ENCODE data around the gene ANKRD34A.
A peak's percentile ranks its signal among the peaks of the same experiment; 100 is the strongest.

Gene ANKRD34A

GRCh38 chr1:145990249-145990855 is 26.0 kb upstream of the ANKRD34A start:
- DNase-seq: peak in 2 of 5 experiments; percentile 17 to 51

DNA sequence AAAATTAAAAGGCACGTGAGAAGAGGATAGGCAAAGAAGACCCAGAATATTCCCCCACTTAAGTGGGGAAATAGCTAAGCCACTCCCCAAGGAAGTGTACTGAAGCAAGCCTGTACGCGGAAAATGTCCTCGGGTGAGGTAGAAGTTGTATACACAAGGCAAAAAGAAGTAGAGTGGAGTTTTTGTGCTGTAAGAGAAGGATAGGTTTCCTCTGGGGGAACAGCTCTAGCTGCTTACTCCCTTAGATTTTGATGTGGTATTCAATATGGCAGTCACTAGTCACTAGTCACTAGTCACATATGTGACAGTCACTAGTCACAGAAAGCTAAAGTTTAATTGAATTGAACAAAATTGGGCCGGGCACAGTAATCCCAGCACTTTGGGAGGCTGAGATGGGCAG is 24.4 kb upstream of the ANKRD34A start:
- no peak for DNase-seq

- no peak for DNase-seq
Measured at GRCh38 chr1:145987926-145988325, 23.6 kb upstream of the ANKRD34A start.

GRCh38 chr1:145986551-145986950 is 22.2 kb upstream of the ANKRD34A start:
- DNase-seq: no peak

GRCh38 chr1:145985502-145986439 is 21.4 kb upstream of the ANKRD34A start:
- no peak for DNase-seq

DNA sequence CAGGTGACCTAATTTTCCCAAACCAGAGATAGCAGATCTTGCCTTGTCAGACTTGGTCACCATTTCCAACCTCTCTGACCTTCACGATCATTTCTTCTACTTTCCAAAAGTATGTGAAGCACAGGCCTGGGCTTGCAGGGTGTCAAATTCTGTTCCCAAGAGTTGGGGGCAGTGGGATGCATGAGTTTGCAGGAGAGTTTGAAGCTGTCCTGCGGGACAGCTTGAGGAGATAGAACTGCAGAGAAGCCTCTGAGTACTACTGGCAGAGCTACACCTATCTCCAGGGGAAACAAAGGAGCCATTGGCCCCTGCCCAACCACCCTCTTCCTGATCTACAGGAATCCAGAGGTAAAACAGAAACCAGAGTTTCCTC is 20.7 kb upstream of the ANKRD34A start:
- no peak for DNase-seq

GRCh38 chr1:145983960-145984830 is 19.8 kb upstream of the ANKRD34A start:
- DNase-seq: peak in 2 of 5 experiments; percentile 62 to 69

DNA sequence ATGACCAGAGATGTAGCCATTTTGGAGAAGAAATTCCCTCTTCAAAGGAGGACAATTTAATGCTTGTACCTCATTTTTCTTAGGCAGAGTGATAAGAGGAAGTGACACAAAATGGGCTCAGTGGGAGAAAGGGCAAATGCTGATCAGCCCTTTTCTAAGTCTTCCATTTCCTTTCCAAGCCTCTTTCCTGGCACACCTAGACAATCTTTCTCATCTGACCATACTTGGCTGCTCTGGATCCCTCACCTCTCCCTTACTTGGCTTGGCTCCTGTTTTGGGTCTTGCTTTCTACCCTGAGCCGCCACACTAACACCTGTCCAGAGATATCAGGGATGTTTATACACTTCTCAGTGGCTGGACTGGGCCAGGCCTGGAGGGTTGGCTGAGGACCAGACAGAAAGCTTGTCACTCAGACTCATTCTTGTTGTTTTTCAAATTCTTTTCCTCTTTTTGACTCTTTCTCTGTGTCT is 18.9 kb upstream of the ANKRD34A start:
- no peak for DNase-seq

- no peak for DNase-seq
Measured at GRCh38 chr1:145982010-145982723, 17.8 kb upstream of the ANKRD34A start.

DNA sequence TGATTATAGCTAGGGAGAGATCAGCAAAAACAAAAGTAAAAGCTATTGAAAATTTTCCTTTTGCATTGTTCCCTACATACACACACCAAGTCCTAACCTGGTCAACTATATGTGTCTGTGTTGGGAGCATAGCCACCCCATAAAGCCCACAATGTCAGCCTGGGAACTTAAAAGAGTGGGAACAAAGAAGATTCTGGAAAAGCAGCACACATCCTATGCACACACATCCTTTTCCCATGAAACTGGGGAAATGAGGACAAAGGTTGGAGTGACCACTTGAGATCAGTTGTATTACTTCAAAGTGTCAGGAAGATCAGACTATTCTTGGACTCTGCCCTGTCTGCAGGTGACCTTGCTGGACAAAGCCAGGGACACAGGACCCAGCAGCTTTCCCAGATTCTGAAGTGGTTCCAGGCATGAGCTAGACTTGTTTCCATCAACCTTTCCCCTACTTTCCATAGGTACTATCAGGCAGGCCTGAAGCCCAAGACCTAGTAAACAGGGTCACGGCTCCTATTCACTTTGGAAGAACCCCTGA is 16.2 kb upstream of the ANKRD34A start:
- no peak for DNase-seq

- peak in 2 of 5 experiments; percentile 60 to 72 for DNase-seq
Measured at GRCh38 chr1:145979746-145980456, 15.5 kb upstream of the ANKRD34A start.

DNA sequence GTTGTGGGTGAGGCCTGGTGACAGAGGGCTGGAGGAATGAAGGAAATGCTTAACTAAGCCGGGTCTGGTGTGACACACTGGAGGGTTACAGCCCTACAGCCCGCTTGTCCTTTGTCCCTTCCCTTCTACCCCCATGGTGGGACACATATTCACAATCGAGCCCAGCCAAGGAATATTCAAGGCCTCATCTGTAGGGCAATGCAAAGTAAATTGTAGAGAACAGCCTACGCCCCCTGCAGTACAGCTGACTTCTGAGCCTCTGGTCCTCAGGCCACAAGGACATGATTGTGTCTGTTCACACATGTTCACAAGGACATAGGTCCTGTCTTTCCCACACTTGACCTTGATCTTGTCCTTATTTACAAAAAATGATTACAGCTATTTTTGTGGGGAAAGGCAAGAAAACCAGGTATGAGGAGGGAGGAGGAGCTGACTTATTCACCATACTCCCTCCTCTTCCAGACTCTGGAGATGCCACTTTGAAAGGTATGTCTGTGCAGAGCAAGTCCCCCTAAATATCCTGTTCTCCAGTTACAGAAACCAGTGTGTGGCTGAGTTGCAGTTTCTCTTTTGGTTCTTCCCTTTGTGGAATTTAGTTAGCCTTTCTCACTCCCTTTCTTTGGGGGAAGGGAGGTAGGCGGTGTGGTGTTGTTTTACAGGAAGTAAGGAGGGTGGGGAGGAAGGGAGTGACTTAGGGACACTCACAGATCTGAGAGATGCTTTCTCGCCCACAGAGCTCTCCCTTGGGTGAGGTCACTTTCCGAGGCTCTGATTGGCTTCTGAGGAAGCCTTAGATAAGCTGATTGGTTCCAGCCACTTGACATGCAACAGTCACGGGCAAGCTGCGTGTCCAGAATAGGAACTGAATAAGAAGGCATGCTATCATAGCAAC is 14.7 kb upstream of the ANKRD34A start:
- peak in 4 of 5 experiments; percentile 60 to 97 (median 68) for DNase-seq

DNA sequence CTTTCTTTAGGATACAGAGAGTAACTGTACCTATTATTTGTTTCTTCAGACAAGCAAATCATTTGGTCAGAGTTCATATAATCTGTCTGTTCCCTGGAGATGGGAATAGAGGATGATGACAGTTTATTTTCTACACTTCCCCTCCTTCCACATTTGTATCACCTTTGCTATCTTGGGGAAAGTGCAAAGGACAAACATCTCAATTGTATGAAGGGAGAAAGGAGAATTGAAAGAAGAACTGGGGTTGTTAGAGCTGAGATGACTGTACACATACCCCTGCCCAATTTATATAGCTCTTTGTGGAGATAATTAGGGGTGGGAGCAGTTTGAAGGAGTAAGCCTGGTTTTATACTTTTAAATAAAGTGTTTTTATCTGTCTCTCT is 14.1 kb upstream of the ANKRD34A start:
- DNase-seq: no peak

GRCh38 chr1:145977486-145978470 is 13.4 kb upstream of the ANKRD34A start:
- peak in 4 of 5 experiments; percentile 43 to 89 (median 64) for DNase-seq

DNA sequence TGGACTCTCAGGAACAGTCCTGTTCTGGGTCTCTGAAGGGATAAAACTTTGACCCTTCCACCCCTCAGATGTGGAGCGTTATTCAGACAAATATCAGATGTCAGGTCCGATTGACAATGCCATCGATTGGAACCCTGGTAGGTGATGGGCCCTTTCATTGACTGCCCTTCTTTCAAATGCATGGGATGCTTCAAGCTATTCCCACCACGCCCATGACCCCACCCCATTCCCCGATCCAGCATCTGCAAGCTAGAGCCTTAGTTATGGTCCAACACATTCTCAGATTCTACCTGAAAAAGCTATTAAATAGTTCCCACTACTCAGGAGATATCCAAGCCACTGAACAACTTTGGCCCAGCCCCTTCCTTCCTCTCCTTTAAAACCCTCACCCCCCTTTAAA is 12.6 kb upstream of the ANKRD34A start:
- DNase-seq: no peak

- DNase-seq: no peak
Measured at GRCh38 chr1:145975216-145975615, 10.8 kb upstream of the ANKRD34A start.

- no peak for DNase-seq
Measured at GRCh38 chr1:145974721-145975120, 10.3 kb upstream of the ANKRD34A start.

- no peak for DNase-seq
Measured at GRCh38 chr1:145972580-145972979, 8.2 kb upstream of the ANKRD34A start.

DNA sequence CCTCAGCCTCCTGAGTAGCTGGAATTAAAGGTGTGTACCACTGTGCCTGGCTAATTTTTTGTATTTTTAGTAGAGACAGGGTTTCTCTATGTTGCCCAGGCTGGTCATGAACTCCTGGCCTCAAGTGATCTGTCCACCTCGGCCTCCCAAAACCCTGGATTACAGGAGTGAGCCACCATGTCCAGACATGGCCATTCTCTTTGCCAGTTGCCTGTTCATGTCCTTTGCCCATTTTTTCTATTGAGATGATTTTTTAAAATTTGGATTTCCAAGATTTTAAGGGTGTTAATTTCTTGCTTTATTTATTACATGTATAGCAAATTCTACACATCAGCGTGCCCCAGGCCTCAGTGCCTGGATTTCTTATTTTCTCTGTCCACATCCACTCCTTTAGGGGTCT is 2.9 kb upstream of the ANKRD34A start:
- DNase-seq: no peak
